ENCODE measurements around the gene CFAP74. TPM values are rescaled to one million over a fixed set of nuclear protein-coding genes. Genes with fewer than 3 reads are reported as not detected.
A peak's percentile ranks its signal among the peaks of the same experiment; 100 is the strongest.

Gene CFAP74
- total and polyA plus RNA-seq, 9 donors = 0.05 to 8.0 (median 0.58) TPM; not detected in 1

GRCh38 chr1:1907098-1907736, 96.4 kb downstream of the CFAP74 start:
- H3K27me3 ChIP-seq = no peaks in the 10 kb centered on the region
- no peaks in the 10 kb centered on the region for H3K36me3 ChIP-seq
- H3K4me3 ChIP-seq = no peak overlapping the region
- peaks cover 4% of the 10 kb centered on the region for H3K4me1 ChIP-seq (ENCODE audit: insufficient read depth)
- intact Hi-C loops (cut with DNase I) = loop anchor here in 1 of 4 donors (5.0 kb wide), 1 partner anchor 125 kb away; no protein-coding TSS in a partner anchor
- peak in 4 of 5 donors; percentile 30 to 61 (median 58) for DNase-seq
- peak overlapping the region in 1 of 2 donors; percentile 18 for H3K27ac ChIP-seq
- no peaks in the 10 kb centered on the region for H3K9me3 ChIP-seq
- 70 to 81% (median 78%) methylated on average over 5 to 8 of the region's 8 CpGs for WGBS, 3 donors
- TF ChIP-seq POLR2A (IDR thresholded peaks at IDR 0.05) (no peak), CTCF (IDR thresholded peaks at IDR 0.05) (no peak), EP300 (IDR thresholded peaks at IDR 0.05) (no peak)

GRCh38 chr1:1906185-1907097, 97.1 kb downstream of the CFAP74 start:
- TF ChIP-seq EP300 (IDR thresholded peaks at IDR 0.05) (no peak), CTCF (IDR thresholded peaks at IDR 0.05) (peak; percentile 68 to 91 (median 89))
- H3K27ac ChIP-seq = no peak overlapping the region
- no peaks in the 10 kb centered on the region for H3K9me3 ChIP-seq
- H3K4me3 ChIP-seq = no peak overlapping the region
- 19 to 20% (median 19%) methylated on average over 14 to 15 of the region's 15 CpGs for WGBS, 3 donors
- H3K36me3 ChIP-seq = no peaks in the 10 kb centered on the region
- H3K4me1 ChIP-seq (ENCODE audit: insufficient read depth) = peaks cover 4% of the 10 kb centered on the region
- H3K27me3 ChIP-seq = no peaks in the 10 kb centered on the region
- intact Hi-C loops (cut with DNase I) = loop anchor here in 1 of 4 donors (5.0 kb wide), 1 partner anchor 124 kb away; no protein-coding TSS in a partner anchor
- DNase-seq = peak; percentile 80 to 85 (median 84)

DNA sequence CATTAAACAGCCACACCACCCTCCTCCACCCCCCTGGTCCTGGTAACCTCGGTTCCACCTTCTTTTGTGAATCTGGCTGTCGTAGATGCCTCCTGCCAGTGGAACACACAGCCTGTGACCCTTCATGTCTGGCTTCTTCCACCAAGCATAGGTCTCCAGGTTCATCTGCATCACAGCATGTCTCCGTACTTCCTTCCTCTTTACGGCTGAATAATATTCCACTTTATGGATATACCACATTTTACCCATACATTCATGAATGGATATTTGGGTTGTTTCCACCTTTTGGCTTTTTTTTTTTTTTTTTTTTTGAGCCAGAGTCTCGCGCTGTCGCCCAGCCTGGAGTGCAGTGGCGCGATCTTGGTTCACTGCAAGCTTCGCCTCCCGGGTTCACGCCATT, 100.4 kb downstream of the CFAP74 start:
- DNase-seq = no peak
- Histone ChIP-seq H3K27me3 (no peaks in the 10 kb centered on the region), H3K36me3 (no peaks in the 10 kb centered on the region), H3K9me3 (no peaks in the 10 kb centered on the region), H3K4me1 (ENCODE audit: insufficient read depth) (peaks cover 8% of the 10 kb centered on the region), H3K27ac (no peak overlapping the region), H3K4me3 (no peak overlapping the region)
- intact Hi-C loops (cut with DNase I) = loop anchor here in 1 of 4 donors (5.0 kb wide), 1 partner anchor 146 kb away; no protein-coding TSS in a partner anchor
- TF ChIP-seq CTCF (IDR thresholded peaks at IDR 0.05) (no peak), POLR2A (IDR thresholded peaks at IDR 0.05) (no peak), EP300 (IDR thresholded peaks at IDR 0.05) (no peak)
- WGBS, 3 donors = 96 to 97% (median 97%) methylated on average over 12 of the region's 12 CpGs

DNA sequence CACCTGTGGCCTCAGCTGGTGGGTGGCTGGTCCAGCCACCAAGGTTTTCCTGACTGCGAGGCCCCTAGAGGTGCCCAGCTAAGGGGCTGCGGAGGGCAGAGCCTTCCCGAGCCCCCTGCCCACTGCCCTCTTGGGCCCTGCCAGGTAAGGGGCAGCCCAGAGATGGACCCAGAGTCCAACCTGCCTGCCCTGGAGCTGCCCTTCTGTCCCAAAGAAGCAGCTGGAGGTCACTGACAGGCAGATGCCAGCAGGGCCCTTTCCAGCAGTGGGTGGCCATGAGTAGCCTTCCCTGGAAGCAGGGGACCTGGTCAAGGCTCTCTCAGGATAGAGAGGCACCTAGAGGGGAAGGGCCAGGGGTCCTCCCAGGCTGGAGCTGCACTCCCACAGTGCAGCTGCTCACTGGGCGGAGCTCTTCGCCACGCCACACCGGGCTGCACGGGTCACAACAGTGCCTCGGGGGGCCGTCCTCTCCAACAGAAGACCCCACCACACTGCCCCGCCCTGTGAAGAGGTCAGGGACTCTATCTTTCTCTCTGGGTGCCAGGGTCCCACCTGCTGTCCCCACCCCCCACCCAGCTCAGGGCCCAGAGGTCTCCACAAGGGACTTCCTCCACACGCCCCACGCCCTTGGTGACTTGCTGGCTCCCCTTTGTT, 101.8 kb downstream of the CFAP74 start:
- no peak for DNase-seq
- Histone ChIP-seq H3K4me1 (ENCODE audit: insufficient read depth) (peaks cover 4% of the 10 kb centered on the region), H3K9me3 (no peaks in the 10 kb centered on the region), H3K4me3 (no peak overlapping the region), H3K36me3 (no peaks in the 10 kb centered on the region), H3K27ac (no peak overlapping the region), H3K27me3 (no peaks in the 10 kb centered on the region)
- TF ChIP-seq POLR2A (IDR thresholded peaks at IDR 0.05) (no peak), CTCF (IDR thresholded peaks at IDR 0.05) (no peak), EP300 (IDR thresholded peaks at IDR 0.05) (no peak)
- WGBS, 3 donors = 59 to 76% (median 60%) methylated on average over 10 to 13 of the region's 13 CpGs
- intact Hi-C loops (cut with DNase I) = loop anchor here in 1 of 4 donors (5.0 kb wide), 1 partner anchor 144 kb away; no protein-coding TSS in a partner anchor
